K562 (cell line): Measurements from ENCODE around the gene RPL27. TPM values are rescaled to one million over a fixed set of nuclear protein-coding genes. Genes with fewer than 3 reads are reported as not detected.

ENCODE experiments used
- BRF2 ChIP-seq: IDR thresholded peaks from 3 replicates; pipeline ENCODE4 v1.6.1; 2011; ENCODE audit warnings: borderline replicate concordance, mild to moderate bottlenecking; ENCODE audit not compliant: insufficient read length, insufficient read depth
- CBX5 ChIP-seq: IDR thresholded peaks from 2 replicates; pipeline ENCODE4 v1.6.1; 2014; ENCODE audit warnings: low read depth, borderline replicate concordance
- HDAC2 ChIP-seq: fragments of 450-650 bp; IDR thresholded peaks from 2 replicates; pipeline ENCODE4 v1.6.1; 2016; ENCODE audit warnings: mild to moderate bottlenecking
- HMBOX1 ChIP-seq: sonication (generic); IDR thresholded peaks from 2 replicates; pipeline ENCODE4 v1.6.1; 2016
- KDM5B ChIP-seq: fragments of 200-600 bp; sonication (generic); IDR thresholded peaks from 2 replicates; pipeline ENCODE4 v1.6.1; 2012; ENCODE audit warnings: low read depth, mild to moderate bottlenecking, moderate library complexity, low read length, control low read depth, inconsistent platforms; ENCODE audit not compliant: insufficient replicate concordance
- MBD2 ChIP-seq: sonication (generic); IDR thresholded peaks from 2 replicates; pipeline ENCODE4 v1.6.1; 2016; ENCODE audit warnings: low read depth, borderline replicate concordance
- POLR2B ChIP-seq: fragments of 450-650 bp; IDR thresholded peaks from 2 replicates; pipeline ENCODE4 v1.6.1; 2018; ENCODE audit warnings: low read depth; ENCODE audit not compliant: partially characterized antibody
- SFPQ ChIP-seq: fragments of 200-400 bp; formaldehyde crosslinking; IDR thresholded peaks from 2 replicates; pipeline ENCODE4 v1.6.1; 2017; ENCODE audit warnings: mild to moderate bottlenecking, low read depth, low read length, moderate library complexity
- ZBTB40 ChIP-seq, 2 experiments: fragments of 450-650 bp in 1 of 2; sonication (generic) in 1 of 2; formaldehyde crosslinking in 1 of 2; IDR thresholded peaks; 2 replicates each; pipeline versions ENCODE4 v1.7.1 to v1.9.0; 2016 to 2022; ENCODE audit warnings: inconsistent platforms in 1 of 2, mild to moderate bottlenecking in 1 of 2, missing genetic modification reagents in 1 of 2
- ZBTB49 ChIP-seq: sonication (generic); formaldehyde crosslinking; IDR thresholded peaks from 2 replicates; pipeline ENCODE4 v1.8.0; 2022; ENCODE audit warnings: missing genetic modification reagents, mild to moderate bottlenecking, borderline replicate concordance
- polyA plus RNA-seq, 8 experiments: library from polyadenylated mRNA; depleted of rRNA in 4 of 8; stranded (reverse) in 5 of 8; unstranded in 3 of 8; fragments of >200 nt; fragmentation: Nextera tagmentation in 2 of 8; fragmentation: Illumina TruSeq in 1 of 8; extraction: Ambion mirVana in 2 of 8; extraction: Trizol in 1 of 8; gene quantifications; 2 replicates each; pipeline versions ENCODE4 v1.2.1 to v1.2.3, GENCODE V29; 2011 to 2014; ENCODE audit warnings: inconsistent platforms in 1 of 8, missing spikeins in 1 of 8
- total RNA-seq, 7 experiments: library from RNA; depleted of rRNA in 6 of 7; stranded (reverse); fragments of >200 nt in 6 of 7; fragmentation: Illumina TruSeq in 2 of 7; extraction: Trizol in 2 of 7; gene quantifications; 2 replicates each; pipeline versions ENCODE4 v1.2.1 to v1.2.3, GENCODE V29; 2011 to 2021; ENCODE audit warnings: low replicate concordance in 1 of 7

The RPL27 gene
- total and polyA plus RNA-seq, 9 of the 15 experiments (the other 6 are each of a cell fraction or from before 2014, with no cell fraction given), result 1,539 to 6,155 (median 3,710) TPM

- TF ChIP-seq ZBTB40 (IDR thresholded peaks at IDR 0.05) (no peak), ZBTB40 (CRISPR knock-in tag; IDR thresholded peaks at IDR 0.05) (no peak), BRF2 (no peak), CBX5 (no peak), KDM5B (peak; percentile 18), ZBTB49 (CRISPR knock-in tag) (no peak), SFPQ (no peak), HDAC2 (no peak), MBD2 (0 out of 2 replicates have a peak, but pooled peaks have one; percentile 44), HMBOX1 (peak; percentile 22; the same call in 1 of the 2 replicates), POLR2B (peak; percentile 53)
These were observed 5.4 kb downstream of the RPL27 start (continued) for GRCh38 chr17:43003542-43004172.
